Measurements from ENCODE around the gene DAB1.
A peak's percentile ranks its signal among the peaks of the same experiment; 100 is the strongest.

Gene DAB1

GRCh38 chr1:57063406-57064125 is 360.3 kb downstream of the DAB1 start:
- DNase-seq = no peak

GRCh38 chr1:57061369-57061768 is 362.5 kb downstream of the DAB1 start:
- DNase-seq = no peak

GRCh38 chr1:57060451-57060850 is 363.4 kb downstream of the DAB1 start:
- DNase-seq = no peak

- no peak for DNase-seq
These were observed 365.0 kb downstream of the DAB1 start for GRCh38 chr1:57058652-57059501.

GRCh38 chr1:57048856-57049255 is 375.0 kb downstream of the DAB1 start:
- no peak for DNase-seq

GRCh38 chr1:57046462-57046861 is 377.4 kb downstream of the DAB1 start:
- no peak for DNase-seq

- DNase-seq = peak; percentile 1
These were observed 382.0 kb downstream of the DAB1 start for GRCh38 chr1:57041901-57042300.

- DNase-seq = no peak
These were observed 383.0 kb downstream of the DAB1 start for GRCh38 chr1:57040811-57041210.

- no peak for DNase-seq
These were observed 386.9 kb downstream of the DAB1 start for GRCh38 chr1:57036641-57037579.

- DNase-seq = no peak
These were observed 389.1 kb downstream of the DAB1 start for GRCh38 chr1:57034713-57035112.

- DNase-seq = peak; percentile 21
These were observed 390.4 kb downstream of the DAB1 start for GRCh38 chr1:57033222-57034001.

- no peak for DNase-seq
These were observed 397.1 kb downstream of the DAB1 start for GRCh38 chr1:57026624-57027354.

- DNase-seq = no peak
These were observed 399.0 kb downstream of the DAB1 start for GRCh38 chr1:57024855-57025254.

- no peak for DNase-seq
These were observed 399.4 kb downstream of the DAB1 start for GRCh38 chr1:57024428-57024827.

- DNase-seq = no peak
These were observed 403.6 kb downstream of the DAB1 start for GRCh38 chr1:57020216-57020615.

GRCh38 chr1:57019236-57019839 is 404.5 kb downstream of the DAB1 start:
- no peak for DNase-seq

GRCh38 chr1:57018119-57018518 is 405.7 kb downstream of the DAB1 start:
- DNase-seq = no peak

GRCh38 chr1:57017717-57018116 is 406.1 kb downstream of the DAB1 start:
- peak; percentile 26 for DNase-seq

- no peak for DNase-seq
These were observed 406.7 kb downstream of the DAB1 start for GRCh38 chr1:57017200-57017599.

- DNase-seq = no peak
These were observed 408.8 kb downstream of the DAB1 start for GRCh38 chr1:57015071-57015470.

- DNase-seq = no peak
These were observed 410.3 kb downstream of the DAB1 start for GRCh38 chr1:57013522-57013921.

All from activated CD4-positive, alpha-beta T cell treated with anti-CD3 and anti-CD28 coated beads, Interleukin-2, Interleukin-6, amounts not matched to agents 100 ng/mL and 50 ng/mL, durations not matched to agents 16 hours and 8 hours (primary cell).